Kidney (tissue), 14 donors: ENCODE data around the gene TRIAP1. TPM values are rescaled to one million over a fixed set of nuclear protein-coding genes. Genes with fewer than 3 reads are reported as not detected.
"Not testable (repeated sequence)": the region's sequence is repeated elsewhere in the genome, so short reads cannot be mapped to it uniquely, and the experiment has no call there.

Experiments
- DNase-seq, 5 donors: peaks; one replicate each; pipeline ENCODE4 v3.0.0-alpha.2; 2013 to 2020
- FAIRE-seq: peaks from 2 replicates; lab custom pipeline; 2012; peaks lifted over from hg19 to GRCh38; lab: Jason Lieb, UNC
- H3K27ac ChIP-seq, 2 donors: one replicate each; pipeline ENCODE4 v1.7.0; 2013; ENCODE audit warnings: low read depth in 2 of 2, low read length in 2 of 2, inconsistent platforms in 1 of 2
- H3K27me3 ChIP-seq: one replicate; pipeline ENCODE4 v1.7.1; 2013; ENCODE audit warnings: low read length, inconsistent platforms; ENCODE audit not compliant: control insufficient read depth, insufficient read depth
- H3K36me3 ChIP-seq, 3 donors: one replicate each; pipeline versions ENCODE4 v1.7.0 to v1.7.1; 2013; ENCODE audit warnings: low read length in 3 of 3, control low read depth in 1 of 3, inconsistent platforms in 1 of 3; ENCODE audit not compliant: insufficient read depth in 3 of 3, control insufficient read depth in 2 of 3
- H3K4me1 ChIP-seq, 3 donors: one replicate each; pipeline versions ENCODE4 v1.7.0 to v1.7.1; 2013; ENCODE audit warnings: low read length in 3 of 3, inconsistent platforms in 1 of 3, low read depth in 1 of 3; ENCODE audit not compliant: control insufficient read depth in 2 of 3, insufficient read depth in 2 of 3
- H3K4me3 ChIP-seq, 3 donors: one replicate each; pipeline versions ENCODE4 v1.7.0 to v1.8.1; 2013; ENCODE audit warnings: low read length in 3 of 3, control low read depth in 1 of 3, inconsistent platforms in 1 of 3
- H3K9ac ChIP-seq, 3 donors: one replicate each; pipeline versions ENCODE4 v1.7.0 to v1.7.1; 2013; ENCODE audit warnings: low read length in 3 of 3, control low read depth in 1 of 3, inconsistent platforms in 1 of 3
- H3K9me3 ChIP-seq, 3 donors: one replicate each; pipeline versions ENCODE4 v1.7.0 to v1.7.1; 2013; ENCODE audit warnings: low read length in 3 of 3, control low read depth in 1 of 3, inconsistent platforms in 1 of 3; ENCODE audit not compliant: control insufficient read depth in 2 of 3, insufficient read depth in 1 of 3
- intact Hi-C: fragments of 100-400 bp; cut with DNase I; formaldehyde crosslinking; loops from one replicate; pipeline ENCODE4 v1.11.1; 2022
- polyA plus RNA-seq: library from polyadenylated mRNA; stranded (reverse); fragments of 350-450 nt; fragmentation: Illumina TruSeq; extraction: RNeasy Lipid Tissue Mini Kit (QIAGEN cat#74804); gene quantifications from one replicate; pipeline ENCODE4 v1.2.3, GENCODE V29; 2014; ENCODE audit warnings: low read depth, low replicate concordance; ENCODE audit not compliant: insufficient read depth
- total RNA-seq: library from RNA; stranded (reverse); fragmentation: NEBNext Ultra II Directional; extraction: Animal tissue kit (Norgen Biotek cat#: 25700); gene quantifications from one replicate; pipeline ENCODE4 v1.2.1, GENCODE V29; 2021
- TF ChIP-seq, protein P1 (sequence below): IDR thresholded peaks from 3 replicates; pipeline ENCODE4 v1.5.1; 2012; ENCODE audit warnings: mild to moderate bottlenecking, moderate library complexity, borderline replicate concordance; ENCODE audit not compliant: insufficient read depth; ENCODE audit errors: extremely low read depth
- donor health status: control.
- donor health status: control.
- donor health status: control.
- donor health status: control.
- donor health status: control.
- donor health status: DM: yes; HTN: yes; CAD: no.
- donor health status: Normal renal cell carcinoma (clear cell type).

TRIAP1 gene
- total and polyA plus RNA-seq, 2 donors from 2014 or later: 15.6 to 28.2 TPM

DNA sequence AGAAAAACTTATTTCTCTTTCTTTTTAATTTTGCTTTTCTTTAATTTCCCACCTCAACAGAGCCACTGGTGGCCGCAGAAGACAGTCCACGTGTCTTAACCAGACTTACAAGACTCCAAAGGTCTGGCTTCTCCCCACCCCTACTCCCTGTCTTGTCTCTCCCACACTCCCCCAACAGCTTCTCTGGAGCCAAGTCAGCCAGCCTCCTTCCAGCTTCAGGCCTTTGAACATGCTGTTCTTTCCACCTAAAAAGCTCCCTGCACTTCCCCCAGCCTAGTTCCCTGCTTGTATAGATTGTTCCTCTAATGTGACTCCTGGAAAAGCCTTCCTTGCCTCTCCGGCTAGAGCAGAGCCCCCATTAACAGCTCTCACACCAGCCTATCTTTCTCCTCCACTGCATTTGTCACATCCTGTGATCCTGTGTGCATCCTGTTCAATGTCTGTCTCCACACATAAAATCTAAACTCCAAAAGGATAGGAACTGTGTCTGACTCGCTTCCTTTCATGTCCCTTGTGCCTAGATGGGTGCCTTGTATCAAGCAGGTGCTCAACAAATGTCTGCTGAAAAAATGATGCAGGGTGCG, 42.0 kb upstream of the TRIAP1 start:
- no peak overlapping the region for H3K27ac ChIP-seq
- H3K9ac ChIP-seq: no peak overlapping the region
- no peaks in the 10 kb centered on the region for H3K9me3 ChIP-seq
- FAIRE-seq: no peak
- DNase-seq: no peak
- H3K36me3 ChIP-seq: no peaks in the 10 kb centered on the region
- no peaks in the 10 kb centered on the region for H3K27me3 ChIP-seq
- intact Hi-C loops: no loop called here
- TF ChIP-seq, protein P1, sequence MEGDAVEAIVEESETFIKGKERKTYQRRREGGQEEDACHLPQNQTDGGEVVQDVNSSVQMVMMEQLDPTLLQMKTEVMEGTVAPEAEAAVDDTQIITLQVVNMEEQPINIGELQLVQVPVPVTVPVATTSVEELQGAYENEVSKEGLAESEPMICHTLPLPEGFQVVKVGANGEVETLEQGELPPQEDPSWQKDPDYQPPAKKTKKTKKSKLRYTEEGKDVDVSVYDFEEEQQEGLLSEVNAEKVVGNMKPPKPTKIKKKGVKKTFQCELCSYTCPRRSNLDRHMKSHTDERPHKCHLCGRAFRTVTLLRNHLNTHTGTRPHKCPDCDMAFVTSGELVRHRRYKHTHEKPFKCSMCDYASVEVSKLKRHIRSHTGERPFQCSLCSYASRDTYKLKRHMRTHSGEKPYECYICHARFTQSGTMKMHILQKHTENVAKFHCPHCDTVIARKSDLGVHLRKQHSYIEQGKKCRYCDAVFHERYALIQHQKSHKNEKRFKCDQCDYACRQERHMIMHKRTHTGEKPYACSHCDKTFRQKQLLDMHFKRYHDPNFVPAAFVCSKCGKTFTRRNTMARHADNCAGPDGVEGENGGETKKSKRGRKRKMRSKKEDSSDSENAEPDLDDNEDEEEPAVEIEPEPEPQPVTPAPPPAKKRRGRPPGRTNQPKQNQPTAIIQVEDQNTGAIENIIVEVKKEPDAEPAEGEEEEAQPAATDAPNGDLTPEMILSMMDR: no peak
- no peak overlapping the region for H3K4me3 ChIP-seq
- H3K4me1 ChIP-seq: no peaks in the 10 kb centered on the region

DNA sequence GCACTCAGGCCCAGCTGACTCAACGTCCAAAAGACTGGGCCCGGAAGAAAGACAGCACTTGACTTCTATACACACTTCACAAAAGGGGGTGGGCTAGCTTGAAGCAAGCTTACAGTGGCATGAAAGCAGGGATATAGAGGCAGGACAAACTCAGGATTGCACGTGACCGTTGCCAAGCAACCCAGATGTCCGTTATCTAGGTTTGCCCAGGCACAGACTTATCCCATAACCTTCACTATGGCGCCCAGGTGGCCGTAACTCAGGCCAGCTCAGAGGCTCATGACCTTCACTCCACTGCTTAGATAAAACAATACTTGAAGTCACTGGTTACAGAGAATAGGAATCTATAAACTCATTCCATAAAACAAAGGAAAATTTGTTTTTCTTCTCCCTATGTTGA, 41.4 kb upstream of the TRIAP1 start:
- H3K4me3 ChIP-seq, H3K9ac ChIP-seq, FAIRE-seq, intact Hi-C loops, H3K36me3 ChIP-seq, H3K9me3 ChIP-seq, H3K27ac ChIP-seq, DNase-seq, H3K4me1 ChIP-seq, H3K27me3 ChIP-seq: not testable (repeated sequence)

DNA sequence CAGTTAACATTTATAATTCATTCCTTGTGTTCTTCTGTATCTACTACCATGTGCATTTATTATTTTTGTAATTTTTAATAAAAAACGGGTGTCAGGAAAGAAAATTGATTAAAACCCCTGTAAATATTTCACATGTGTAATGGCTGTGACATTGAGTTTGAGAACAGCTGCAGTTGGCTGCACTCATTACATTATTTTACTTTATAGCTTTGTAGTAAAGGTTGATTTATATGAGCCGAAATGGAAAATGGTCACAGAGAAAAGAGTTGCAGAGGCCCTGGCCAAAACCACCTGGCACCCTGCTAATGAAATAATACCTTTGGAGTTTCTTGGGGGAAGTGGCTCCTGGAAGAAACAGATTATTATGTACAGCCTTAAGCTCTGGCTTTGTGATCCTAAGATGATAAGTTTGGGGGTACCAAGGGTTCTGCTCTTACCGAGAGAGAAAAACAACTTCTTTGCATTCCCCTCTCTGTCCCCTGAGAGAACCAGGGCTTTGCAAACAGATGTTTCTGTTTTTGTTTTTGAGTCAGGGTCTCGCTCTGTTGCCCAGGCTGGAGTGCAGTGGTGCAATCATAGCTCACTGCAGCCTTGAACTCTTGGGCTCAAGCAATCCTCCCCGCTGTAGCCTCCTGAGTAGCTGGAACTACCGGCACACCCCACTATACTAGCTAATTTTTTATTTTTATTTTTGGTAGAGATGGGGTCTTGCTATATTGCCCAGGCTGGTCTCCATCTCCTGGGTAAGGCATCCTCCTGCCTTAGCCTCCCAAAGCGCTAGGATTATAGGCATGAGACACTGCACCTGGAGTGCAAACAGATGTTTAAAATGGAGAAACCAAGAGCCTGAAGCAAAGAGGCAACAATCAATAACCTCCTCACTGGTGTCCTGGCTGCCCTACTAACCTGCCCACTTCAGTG, 40.0 kb upstream of the TRIAP1 start:
- TF ChIP-seq, protein P1: no peak
- intact Hi-C loops: no loop called here
- Histone ChIP-seq H3K4me3 (no peak overlapping the region), H3K9ac (no peak overlapping the region), H3K4me1 (no peaks in the 10 kb centered on the region), H3K27me3 (no peaks in the 10 kb centered on the region), H3K36me3 (no peaks in the 10 kb centered on the region), H3K9me3 (no peaks in the 10 kb centered on the region), H3K27ac (no peak overlapping the region)
- FAIRE-seq (no peak), DNase-seq (peak in 2 of 5 donors; percentile 20 to 62)

DNA sequence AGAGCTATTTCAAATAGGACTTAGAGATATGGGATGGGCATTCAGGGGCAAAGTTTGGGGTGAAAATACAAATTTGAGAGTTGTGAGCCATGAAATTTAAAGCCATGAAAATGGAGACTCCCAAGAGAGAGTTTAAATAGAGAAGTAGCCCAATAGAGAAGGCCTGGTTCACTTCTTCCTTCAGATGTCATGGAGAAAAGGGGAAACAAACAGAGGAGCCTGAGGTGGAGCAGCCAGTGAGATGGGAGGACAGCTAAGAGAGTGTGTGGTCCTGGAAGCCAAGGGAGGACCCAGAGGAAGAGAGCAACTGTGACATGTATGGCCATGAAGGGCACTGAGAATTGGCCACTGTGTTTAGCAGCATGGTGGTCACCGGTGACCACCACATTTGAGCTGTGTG, 37.4 kb upstream of the TRIAP1 start:
- intact Hi-C loops: no loop called here
- TF ChIP-seq, protein P1: no peak
- Histone ChIP-seq H3K9ac (no peak overlapping the region), H3K9me3 (no peaks in the 10 kb centered on the region), H3K27ac (no peak overlapping the region), H3K4me1 (no peaks in the 10 kb centered on the region), H3K27me3 (no peaks in the 10 kb centered on the region), H3K36me3 (no peaks in the 10 kb centered on the region), H3K4me3 (no peak overlapping the region)
- FAIRE-seq (no peak), DNase-seq (no peak)
